Mesenteric fat pad (tissue), 1 donor: Measurements from ENCODE around the gene NEK8. TPM values are rescaled to one million over a fixed set of nuclear protein-coding genes. Genes with fewer than 3 reads are reported as not detected.
A peak's percentile ranks its signal among the peaks of the same experiment; 100 is the strongest.
"Not testable (repeated sequence)": the region's sequence is repeated elsewhere in the genome, so short reads cannot be mapped to it uniquely, and the experiment has no call there.

ENCODE experiments used
- DNase-seq: peaks from one replicate; pipeline ENCODE4 v3.0.0-alpha.2; 2020; ENCODE audit warnings: low spot score
- total RNA-seq: library from RNA; stranded (reverse); fragmentation: NEBNext Ultra II Directional; extraction: Animal tissue kit (Norgen Biotek cat#: 25700); gene quantifications from one replicate; pipeline ENCODE4 v1.2.1, GENCODE V29; 2021
- donor health status: DM: yes; HTN: yes; CAD: no.

Gene NEK8
- total RNA-seq, 1 donor from 2014 or later, result 2.3 TPM

- DNase-seq, result no peak
Measured at GRCh38 chr17:28707339-28707720, 21.3 kb upstream of the NEK8 start.

DNA sequence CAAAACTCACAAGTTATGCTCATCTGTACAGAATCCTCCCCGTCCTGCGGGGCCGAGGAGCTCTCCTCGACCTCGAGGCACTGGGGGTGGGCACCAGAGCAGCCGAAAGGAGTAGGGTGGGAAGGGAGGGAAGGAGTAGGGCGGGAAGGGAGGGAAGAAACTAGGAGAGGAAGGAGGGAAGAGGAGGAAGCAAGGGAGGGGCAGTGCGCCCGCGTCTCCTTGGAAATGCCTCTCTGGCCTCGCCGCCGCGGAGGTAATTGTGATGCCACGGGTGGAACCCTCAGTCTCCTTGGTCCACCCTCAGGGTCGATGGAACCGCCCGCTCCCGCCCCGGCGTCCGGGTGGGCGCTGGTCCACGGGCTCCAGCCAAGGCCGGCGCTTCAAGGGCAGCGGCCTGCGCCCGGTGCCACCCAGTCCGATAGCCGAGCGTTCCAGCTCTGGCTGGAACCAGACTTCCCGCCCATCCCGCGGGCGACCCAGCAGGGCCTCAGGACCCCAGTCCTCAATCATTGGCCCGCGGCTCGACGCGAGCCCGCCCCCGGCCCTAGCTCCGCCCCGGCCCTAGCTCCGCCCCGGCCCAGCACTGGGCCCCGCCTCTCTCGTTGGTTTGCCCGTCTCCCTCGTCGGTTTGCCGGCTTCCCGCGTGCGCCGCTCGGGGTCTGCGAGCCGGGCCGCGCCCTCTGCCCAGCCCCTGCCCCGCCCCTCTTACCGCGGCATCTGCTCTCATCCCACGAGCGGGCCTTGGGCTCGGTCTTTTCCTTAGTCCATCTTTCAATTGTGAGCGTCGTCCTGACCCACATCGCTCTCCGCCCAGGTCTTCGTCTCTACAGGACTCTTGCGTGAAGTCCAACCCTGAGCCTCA lies 17.5 kb upstream of the NEK8 start:
- peak; percentile 96 for DNase-seq

DNA sequence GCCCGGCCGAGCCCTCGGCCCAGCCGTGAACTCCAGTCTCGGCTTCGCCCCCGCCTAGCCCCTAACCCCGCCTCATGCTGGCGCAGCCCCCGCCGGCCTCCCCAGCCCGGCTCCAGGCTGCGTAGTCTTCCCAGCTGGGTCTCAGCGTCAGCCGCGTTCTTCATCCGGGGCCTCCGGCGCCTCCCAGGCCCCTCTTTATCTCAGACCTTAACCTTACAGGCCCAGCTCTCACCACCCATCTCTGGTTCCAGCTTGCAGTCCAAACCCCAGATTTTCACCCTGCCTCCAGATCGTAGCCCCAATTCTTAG lies 16.9 kb upstream of the NEK8 start, which contains the start of gene PROCA1:
TSS of gene PROCA1 (minus strand) at position 166 of the 309 bp plus-strand sequence. CDS start 228 bp downstream, outside the sequence.
- DNase-seq, result no peak

DNA sequence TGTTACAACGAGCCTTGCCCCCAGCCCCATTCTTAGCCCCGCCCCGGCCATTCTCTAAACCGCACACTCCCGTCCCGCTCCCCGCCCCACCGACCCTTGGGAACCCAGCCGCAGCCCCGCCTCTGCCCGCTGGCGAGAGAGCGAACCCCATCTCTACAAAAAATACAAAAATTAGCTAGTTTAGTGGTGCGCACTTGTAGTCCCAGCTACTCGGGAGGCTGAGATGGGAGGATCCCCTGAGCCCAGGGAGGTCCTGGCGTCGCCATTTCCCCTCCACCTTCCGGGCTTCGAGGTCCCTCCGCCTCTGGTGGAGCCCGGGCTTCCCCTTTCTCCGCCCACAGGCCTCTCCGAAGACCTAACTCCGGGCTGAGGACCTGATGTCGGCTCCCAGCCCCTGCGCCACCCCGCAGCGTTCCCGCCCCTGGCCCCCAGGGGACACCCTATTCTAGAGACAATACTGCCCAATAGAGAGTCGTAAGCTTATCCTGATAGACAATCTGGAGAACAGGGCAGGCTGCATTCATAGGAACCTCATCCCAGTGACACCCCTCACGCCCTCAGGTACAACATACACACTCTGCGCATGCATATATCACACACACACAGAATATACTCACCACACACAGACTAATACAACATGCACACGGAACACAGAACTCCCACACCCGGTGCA lies 16.4 kb upstream of the NEK8 start:
- DNase-seq, result no peak

DNA sequence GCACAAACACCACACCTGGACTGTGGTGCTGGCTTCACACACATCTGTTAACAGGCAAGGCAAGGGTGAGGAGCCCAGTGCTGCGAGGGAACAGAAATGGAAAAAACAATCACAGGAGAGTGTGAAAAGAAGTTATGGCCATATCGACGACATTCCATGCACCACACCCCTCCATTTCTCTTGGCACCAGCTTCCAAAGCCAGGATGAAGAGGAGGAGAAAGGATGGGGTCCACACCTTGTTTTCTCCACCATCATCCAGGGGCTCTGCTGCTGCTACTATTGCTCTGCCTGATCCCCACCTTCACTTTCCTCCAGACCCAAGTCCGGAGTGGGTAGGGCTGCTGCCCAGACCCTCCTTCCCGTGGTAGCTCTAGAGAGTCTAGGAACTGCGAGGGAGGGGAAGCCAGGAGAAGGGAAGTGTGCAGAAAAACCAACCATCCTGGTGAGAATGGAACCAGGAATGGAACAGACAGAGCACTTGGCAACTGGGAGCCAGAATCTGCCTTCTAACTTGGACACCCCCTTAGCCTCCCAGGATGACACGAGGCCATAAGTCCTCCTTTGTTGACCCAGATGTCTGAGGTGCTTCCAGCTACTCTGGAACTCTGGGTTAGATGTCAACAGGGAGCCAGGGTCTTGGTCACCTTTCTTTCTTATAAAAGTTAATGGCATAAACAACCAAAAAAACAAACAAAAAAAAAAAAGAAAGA lies 15.7 kb upstream of the NEK8 start:
- DNase-seq, result no peak

- DNase-seq, result no peak
Measured at GRCh38 chr17:28714281-28714680, 14.3 kb upstream of the NEK8 start.

- DNase-seq, result no peak
Measured at GRCh38 chr17:28715217-28715616, 13.4 kb upstream of the NEK8 start.

GRCh38 chr17:28716740-28717577 lies 11.6 kb upstream of the NEK8 start:
- DNase-seq, result no peak

DNA sequence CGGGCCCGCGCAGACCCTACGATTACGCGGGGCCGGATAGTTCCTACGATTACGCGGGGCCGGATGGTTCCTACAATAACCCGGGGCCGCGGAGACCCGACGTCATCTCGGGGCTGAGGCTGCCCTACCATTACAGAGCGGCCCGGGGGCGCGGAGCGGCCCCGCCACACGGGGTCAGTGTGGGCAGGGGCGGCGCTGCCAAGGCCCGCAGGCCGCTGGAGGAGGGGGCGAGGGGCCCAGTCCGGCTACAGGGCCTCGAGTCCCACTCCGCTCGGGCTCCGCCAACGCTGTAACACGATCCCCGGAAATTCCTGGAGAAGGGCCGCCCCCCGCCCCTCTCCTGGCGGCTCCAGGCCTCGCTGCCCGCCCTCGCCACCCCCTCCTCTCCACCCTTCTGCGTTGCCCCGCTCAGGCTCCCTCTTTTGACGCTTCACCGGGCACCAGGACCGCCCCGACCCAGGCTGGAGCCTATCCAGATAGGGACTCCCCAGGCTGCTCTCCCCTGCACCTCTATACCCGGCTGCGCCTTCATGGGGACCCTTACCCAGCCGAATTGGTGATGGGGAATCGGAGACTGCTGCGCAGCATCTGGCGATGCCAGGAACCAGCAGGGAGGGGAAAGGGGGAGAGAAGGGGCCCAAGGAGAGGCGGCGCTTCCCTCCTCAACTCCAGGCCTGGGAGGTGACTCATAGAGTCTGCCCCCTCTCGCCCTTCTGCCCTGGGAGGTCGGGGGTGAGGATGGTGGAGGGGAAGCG lies 10.8 kb upstream of the NEK8 start, which contains the start of gene RAB34:
TSS of gene RAB34 (minus strand) at position 291 of the 755 bp plus-strand sequence. CDS start 602 bp downstream, outside the sequence.
- no peak for DNase-seq

DNA sequence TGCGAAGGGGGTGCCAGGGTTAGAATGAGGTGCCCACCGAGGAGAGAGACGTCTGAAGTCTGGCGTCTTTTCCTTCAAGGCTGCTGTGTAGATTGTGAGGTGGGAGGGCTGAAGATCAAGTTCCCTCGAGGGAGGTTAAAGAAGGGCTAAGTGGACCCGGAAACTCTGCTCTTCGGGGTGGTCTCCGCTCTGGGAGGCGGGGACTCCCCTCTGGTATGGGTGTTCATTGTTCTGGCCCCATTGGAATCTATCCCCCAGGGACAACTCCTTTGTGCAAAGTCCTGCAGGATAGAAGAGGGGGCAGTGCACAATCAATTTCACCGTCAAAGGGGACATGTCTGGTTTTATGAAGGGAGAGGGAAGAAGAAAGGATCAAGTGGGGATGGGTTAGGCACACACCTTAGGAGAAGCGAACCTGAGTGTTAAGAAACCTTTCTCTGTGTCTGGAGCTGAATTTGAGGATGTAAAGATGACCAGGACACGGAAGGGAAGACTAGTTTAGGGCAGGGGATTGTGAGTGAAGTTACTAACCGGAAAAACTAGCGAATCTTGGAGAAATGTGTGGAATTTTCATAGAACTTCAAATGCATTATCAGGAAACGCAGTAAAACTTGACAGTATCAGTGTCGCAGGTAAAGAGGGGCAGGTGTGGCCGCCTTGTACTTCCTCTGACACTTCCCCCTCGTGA lies 10.1 kb upstream of the NEK8 start:
- DNase-seq, result no peak

- no peak for DNase-seq
Measured at GRCh38 chr17:28719021-28719433, 9.6 kb upstream of the NEK8 start.

DNA sequence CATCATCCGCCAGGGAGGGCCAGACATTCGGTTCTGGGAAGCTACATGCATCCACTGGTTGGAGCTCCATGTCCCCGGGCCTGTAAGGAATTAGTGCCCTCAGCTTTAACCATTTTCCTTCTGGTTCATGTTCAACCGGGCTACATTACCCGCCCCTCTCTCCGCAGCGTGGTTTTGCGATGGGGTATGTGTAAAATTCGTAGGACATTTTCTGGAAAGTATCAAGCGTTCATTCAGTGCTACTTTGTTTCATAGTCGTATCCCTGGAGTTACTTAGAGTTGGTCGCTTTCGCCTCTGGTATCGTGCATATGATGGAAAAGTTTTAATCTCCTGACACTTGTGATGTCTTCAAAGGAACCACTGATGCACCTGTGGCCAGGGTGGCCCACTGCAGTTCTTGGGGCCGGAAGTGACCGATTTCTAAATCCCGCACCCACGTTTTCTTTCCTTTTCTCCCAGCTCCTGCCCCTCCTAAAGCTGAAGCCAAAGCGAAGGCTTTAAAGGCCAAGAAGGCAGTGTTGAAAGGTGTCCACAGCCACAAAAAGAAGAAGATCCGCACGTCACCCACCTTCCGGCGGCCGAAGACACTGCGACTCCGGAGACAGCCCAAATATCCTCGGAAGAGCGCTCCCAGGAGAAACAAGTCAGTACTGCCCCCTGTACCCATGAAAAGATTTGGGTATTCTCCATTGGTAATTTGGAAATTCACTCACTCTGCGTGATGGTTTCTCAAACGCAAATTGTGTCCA lies 8.2 kb upstream of the NEK8 start:
- DNase-seq, result no peak

- not testable (repeated sequence) for DNase-seq
Measured at GRCh38 chr17:28720997-28721329, 7.6 kb upstream of the NEK8 start.

DNA sequence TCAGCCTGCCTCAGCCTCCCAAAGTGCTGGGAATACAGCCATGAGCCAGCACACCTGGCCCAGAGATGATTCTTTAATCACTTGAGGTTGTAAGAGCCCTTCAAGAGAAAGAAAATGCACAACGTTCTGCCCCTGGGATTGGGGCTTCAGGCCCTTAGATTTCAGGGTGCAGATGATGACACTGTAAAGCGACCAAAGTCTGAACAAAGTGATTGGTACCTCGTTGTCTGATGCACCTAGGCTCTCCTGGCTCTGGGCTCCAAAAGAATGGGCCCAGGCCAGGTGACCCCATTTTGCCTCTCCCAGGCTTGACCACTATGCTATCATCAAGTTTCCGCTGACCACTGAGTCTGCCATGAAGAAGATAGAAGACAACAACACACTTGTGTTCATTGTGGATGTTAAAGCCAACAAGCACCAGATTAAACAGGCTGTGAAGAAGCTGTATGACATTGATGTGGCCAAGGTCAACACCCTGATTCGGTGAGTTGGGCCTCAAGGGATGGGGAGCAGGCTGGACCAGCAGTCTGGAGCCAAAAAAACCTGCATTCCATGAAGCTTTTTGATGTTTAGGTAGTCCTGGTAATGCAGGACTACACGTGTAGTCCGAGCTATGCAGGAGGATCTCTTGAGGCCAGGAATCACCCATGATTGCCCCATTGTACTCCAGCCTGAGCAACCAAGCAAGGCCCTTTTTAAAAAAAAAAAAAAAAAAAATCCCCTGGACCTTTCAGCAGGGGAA lies 6.0 kb upstream of the NEK8 start:
- DNase-seq, result no peak

DNA sequence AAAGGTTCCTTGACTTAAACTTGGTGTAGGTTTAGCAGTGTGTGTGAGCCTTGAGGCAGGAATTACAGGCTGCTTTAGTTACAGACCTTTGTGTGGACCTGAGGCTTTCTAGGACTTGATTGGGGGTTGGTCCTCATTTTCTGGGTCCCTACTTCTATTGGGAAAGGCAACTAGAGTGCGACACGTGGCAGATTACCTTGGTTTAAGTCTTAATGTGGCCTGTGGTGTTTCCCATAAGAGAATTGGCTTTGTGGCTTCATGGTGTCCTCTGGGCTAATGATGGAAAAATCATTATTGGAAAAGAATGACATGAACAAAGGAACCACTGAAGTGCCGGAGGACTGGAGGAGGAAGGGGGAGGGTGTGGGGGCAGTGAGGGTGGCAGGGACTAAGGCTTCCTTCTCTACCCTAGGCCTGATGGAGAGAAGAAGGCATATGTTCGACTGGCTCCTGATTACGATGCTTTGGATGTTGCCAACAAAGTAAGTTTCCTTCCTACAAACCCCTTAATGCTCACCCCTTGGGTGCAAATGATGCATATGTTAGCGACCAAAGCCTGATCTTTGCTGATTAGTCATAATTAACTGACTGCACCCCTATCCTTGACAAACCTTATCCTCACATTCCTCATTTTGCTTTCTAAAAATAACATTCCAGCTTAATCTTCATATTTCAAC lies 5.3 kb upstream of the NEK8 start:
- no peak for DNase-seq

GRCh38 chr17:28723836-28724499 lies 4.6 kb upstream of the NEK8 start:
- not testable (repeated sequence) for DNase-seq

DNA sequence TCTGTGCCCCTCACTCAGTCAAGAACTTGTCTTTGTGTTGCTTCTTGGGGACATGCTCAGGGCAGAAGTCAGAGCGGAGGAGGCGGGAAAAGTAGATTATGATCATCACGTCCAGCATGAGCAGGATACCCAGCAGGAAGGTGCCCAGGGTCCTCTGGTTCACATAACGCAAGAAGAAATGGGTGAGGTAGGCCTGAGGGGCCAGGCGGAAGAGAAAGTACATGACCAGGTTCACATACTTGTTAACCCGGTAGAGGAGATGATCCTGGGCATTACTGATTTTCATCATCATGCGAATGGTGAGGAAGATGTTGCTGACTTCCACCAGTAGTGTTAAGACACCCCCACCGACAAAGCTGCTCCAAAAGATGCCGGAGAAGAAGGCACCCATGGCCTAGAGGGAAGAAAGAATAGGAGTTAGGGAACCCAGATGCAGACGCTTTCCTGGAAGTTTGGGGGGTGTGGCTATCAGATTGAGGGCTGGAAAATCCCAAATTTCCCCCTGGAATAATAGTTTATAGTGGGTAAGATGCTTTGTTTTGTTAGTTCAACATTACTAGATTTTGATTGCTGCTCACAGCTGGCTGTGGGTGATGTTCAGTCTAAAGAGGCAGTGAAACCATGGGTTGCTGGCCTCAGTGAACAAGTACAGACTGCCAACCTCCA lies 4.0 kb upstream of the NEK8 start:
- no peak for DNase-seq
